GM12878 (cell line): ENCODE results near the gene GARNL3. TPM values are rescaled to one million over a fixed set of nuclear protein-coding genes. Genes with fewer than 3 reads are reported as not detected.
A peak's percentile ranks its signal among the peaks of the same experiment; 100 is the strongest.

ENCODE experiments used
- ATAC-seq: fragments of 200-7000 bp; cut with Tn5 transposase; 3 replicates; pipeline ENCODE4 v1.9.1; 2020; ENCODE audit warnings: mild to moderate bottlenecking, moderate library complexity
- BruUV-seq: library from RNA; stranded (reverse); fragments of 400-500 nt; replicated peaks from 2 replicates; lab custom pipeline; 2021; lab: Mats Ljungman, UMichigan
- CTCF ChIA-PET: fragments of 300-600 bp; sonication (Branson Sonifier 250); formaldehyde crosslinking; extraction: SDS; loops from one replicate; lab custom pipeline; 2021; ENCODE audit warnings: inconsistent platforms; lab: Yijun Ruan, JAX
- POLR2A ChIA-PET: fragments of 350-600 bp; formaldehyde crosslinking; extraction: SDS; loops from one replicate; lab custom pipeline; 2021; ENCODE audit warnings: inconsistent platforms; lab: Charles Lee
- RAD21 ChIA-PET: fragments of 300-600 bp; sonication (Branson Sonifier 250); formaldehyde crosslinking; loops from one replicate; lab custom pipeline; 2023; ENCODE audit warnings: antibody characterized with exemption; ENCODE audit not compliant: unreplicated experiment; lab: Charles Lee
- SMC1A ChIA-PET: fragments of 300-600 bp; sonication (Branson Sonifier 250); formaldehyde crosslinking; loops from one replicate; lab custom pipeline; 2023; ENCODE audit not compliant: unreplicated experiment, uncharacterized antibody; lab: Charles Lee
- DNase-seq: peaks from one replicate; pipeline ENCODE4 v3.0.0-alpha.2; 2011; ENCODE audit warnings: low read depth, low spot score
- FAIRE-seq: peaks from 3 replicates; lab custom pipeline; 2011; peaks lifted over from hg19 to GRCh38; lab: Jason Lieb, UNC
- H2AFZ ChIP-seq: 2 replicates; pipeline ENCODE4 v1.6.0; 2011; ENCODE audit warnings: low read depth, low read length, control low read depth; ENCODE audit not compliant: control insufficient read depth
- H3K27ac ChIP-seq: 2 replicates; pipeline ENCODE4 v1.5.1; 2011; ENCODE audit warnings: control low read depth; ENCODE audit not compliant: control insufficient read depth, insufficient read depth
- H3K27me3 ChIP-seq, 2 experiments: replicated peaks in 1 of 2; 2 replicates each; pipeline versions ENCODE4 v1.6.0 to v1.6.1; 2011; ENCODE audit warnings: low read length in 1 of 2; ENCODE audit not compliant: control insufficient read depth in 2 of 2, insufficient read depth in 2 of 2
- H3K36me3 ChIP-seq, 2 experiments: 2 replicates each; pipeline ENCODE4 v1.5.1; 2011; ENCODE audit warnings: low read length in 1 of 2; ENCODE audit not compliant: control insufficient read depth in 2 of 2, insufficient read depth in 2 of 2
- H3K4me1 ChIP-seq: 2 replicates; pipeline ENCODE4 v1.6.1; 2011; ENCODE audit warnings: mild to moderate bottlenecking, low read length, moderate library complexity, mixed read lengths; ENCODE audit not compliant: control insufficient read depth, insufficient read depth
- H3K4me2 ChIP-seq: 2 replicates; pipeline ENCODE4 v1.6.0; 2011; ENCODE audit warnings: control low read depth; ENCODE audit not compliant: control insufficient read depth, insufficient read depth
- H3K4me3 ChIP-seq: fragments of 200-600 bp; sonication (generic); 2 replicates; pipeline ENCODE4 v1.5.1; 2016
- H3K79me2 ChIP-seq: 2 replicates; pipeline ENCODE4 v1.6.0; 2011; ENCODE audit warnings: low read length; ENCODE audit not compliant: control insufficient read depth, insufficient read depth
- H3K9ac ChIP-seq: 2 replicates; pipeline ENCODE4 v1.8.0; 2011; ENCODE audit warnings: low read length, control low read depth, mixed read lengths; ENCODE audit not compliant: control insufficient read depth, insufficient read depth
- H3K9me3 ChIP-seq: replicated peaks from 3 replicates; pipeline ENCODE4 v1.5.1; 2011; ENCODE audit warnings: mild to moderate bottlenecking, low read length; ENCODE audit not compliant: control insufficient read depth, insufficient read depth
- H4K20me1 ChIP-seq: 2 replicates; pipeline ENCODE4 v1.6.0; 2011; ENCODE audit not compliant: control insufficient read depth, insufficient read depth
- CBX5 ChIP-seq: sonication (generic); IDR thresholded peaks from 2 replicates; pipeline ENCODE4 v1.6.1; 2016; ENCODE audit warnings: low read depth, moderate library complexity, mild to moderate bottlenecking, inconsistent platforms
- CREB1 ChIP-seq: IDR thresholded peaks from 2 replicates; pipeline ENCODE4 v1.6.1; 2012; ENCODE audit warnings: low read depth, mild to moderate bottlenecking, inconsistent platforms
- CREM ChIP-seq: IDR thresholded peaks from 2 replicates; pipeline ENCODE4 v1.6.1; 2014; ENCODE audit warnings: antibody characterized with exemption, low read depth
- JUNB ChIP-seq: IDR thresholded peaks from 2 replicates; pipeline ENCODE4 v1.6.1; 2016; ENCODE audit warnings: antibody characterized with exemption, mild to moderate bottlenecking
- POLR2AphosphoS2 ChIP-seq: IDR thresholded peaks from 2 replicates; pipeline ENCODE4 v1.6.1; 2011; ENCODE audit warnings: low read depth, mild to moderate bottlenecking, low read length, improper control_type of control experiment, moderate library complexity
- RFX5 ChIP-seq: IDR thresholded peaks from 2 replicates; pipeline ENCODE4 v1.6.1; 2011; ENCODE audit warnings: low read depth, low read length, improper control_type of control experiment
- RUNX3 ChIP-seq: IDR thresholded peaks from 2 replicates; pipeline ENCODE4 v1.6.1; 2012; ENCODE audit warnings: low read length, inconsistent platforms
- WGBS: methylation state at CpG from one replicate; pipeline ENCODE4 v1.1.6; 2016; ENCODE audit warnings: low lambda C conversion rate; ENCODE audit not compliant: insufficient replicate concordance, insufficient coverage; ENCODE audit errors: missing lambda C conversion rate; 5-methylcytosine and 5-hydroxymethylcytosine counted together
- in situ Hi-C: fragments of 300-500 bp; cut with MboI; formaldehyde crosslinking; loops from 9 replicates; pipeline ENCODE4 v1.14.3; 2018; ENCODE audit warnings: mixed read lengths
- intact Hi-C: fragments of 100-400 bp; cut with micrococcal nuclease; formaldehyde crosslinking; loops from one replicate; pipeline ENCODE4 v1.14.2; 2022; ENCODE audit not compliant: unreplicated experiment
- polyA plus RNA-seq, 11 experiments: library from polyadenylated mRNA; depleted of rRNA in 4 of 11; unstranded in 6 of 11; stranded (reverse) in 5 of 11; fragments of >200 nt; fragmentation: Nextera tagmentation in 4 of 11; fragmentation: Illumina TruSeq in 1 of 11; extraction: Ambion mirVana in 4 of 11; extraction: Trizol in 1 of 11; gene quantifications; 1 replicate in 1 of 11; 2 replicates in 10 of 11; pipeline versions ENCODE4 v1.2.1 to v1.2.3, GENCODE V29; 2011 to 2016; ENCODE audit warnings: inconsistent platforms in 2 of 11, missing spikeins in 2 of 11, low read depth in 1 of 11
- total RNA-seq, 4 experiments: library from RNA; depleted of rRNA in 3 of 4; stranded (reverse); fragments of >200 nt in 3 of 4; fragmentation: Illumina TruSeq in 1 of 4; extraction: Trizol in 1 of 4; gene quantifications; 2 replicates each; pipeline versions ENCODE4 v1.2.1 to v1.2.3, GENCODE V29; 2013 to 2021
- TF ChIP-seq, protein P1 (sequence below): IDR thresholded peaks from 2 replicates; pipeline ENCODE4 v1.6.1; 2012; ENCODE audit warnings: low read length, inconsistent platforms

Gene GARNL3
- total and polyA plus RNA-seq, 10 of the 15 experiments (the other 5 are each of a cell fraction or from before 2014, with no cell fraction given), result 0.89 to 13.2 (median 6.3) TPM

DNA sequence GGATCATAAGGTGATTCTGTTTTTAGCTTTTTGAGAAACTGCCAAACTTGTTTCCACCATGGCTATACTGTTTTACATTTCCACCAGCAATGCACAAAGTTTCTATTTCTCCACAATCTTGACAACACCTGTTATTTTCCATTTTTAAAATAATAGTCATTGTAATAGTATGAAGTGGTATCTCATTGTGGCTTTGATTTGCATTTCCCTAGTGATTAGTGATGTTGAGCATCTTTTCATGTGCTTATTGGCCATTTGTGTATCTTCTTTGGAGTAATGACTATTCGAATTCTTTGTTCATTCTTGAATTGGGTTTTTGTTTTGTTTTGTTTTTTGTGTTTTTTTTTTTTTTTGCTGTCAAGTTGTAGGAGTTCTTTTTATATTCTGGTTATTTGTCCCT, 4.9 kb downstream of the GARNL3 start:
- H3K4me3 ChIP-seq, result no peak overlapping the region
- H3K4me1 ChIP-seq, result peaks cover 34% of the 10 kb centered on the region
- POLR2A ChIA-PET, result no interaction called here
- FAIRE-seq, result no peak
- no TSS peak for BruUV-seq
- no peaks in the 10 kb centered on the region for H4K20me1 ChIP-seq
- no peaks in the 10 kb centered on the region for H3K27me3 ChIP-seq
- in situ Hi-C loops, result no loop called here
- TF ChIP-seq CREM (peak; percentile 58; the same call in 1 of the 2 replicates), POLR2AphosphoS2 (no peak), RUNX3 (peak; percentile 52; the same call in 1 of the 2 replicates), CREB1 (peak; percentile 80), JUNB (peak; percentile 71), RFX5 (peak; percentile 91), CBX5 (no peak)
- TF ChIP-seq, protein P1, sequence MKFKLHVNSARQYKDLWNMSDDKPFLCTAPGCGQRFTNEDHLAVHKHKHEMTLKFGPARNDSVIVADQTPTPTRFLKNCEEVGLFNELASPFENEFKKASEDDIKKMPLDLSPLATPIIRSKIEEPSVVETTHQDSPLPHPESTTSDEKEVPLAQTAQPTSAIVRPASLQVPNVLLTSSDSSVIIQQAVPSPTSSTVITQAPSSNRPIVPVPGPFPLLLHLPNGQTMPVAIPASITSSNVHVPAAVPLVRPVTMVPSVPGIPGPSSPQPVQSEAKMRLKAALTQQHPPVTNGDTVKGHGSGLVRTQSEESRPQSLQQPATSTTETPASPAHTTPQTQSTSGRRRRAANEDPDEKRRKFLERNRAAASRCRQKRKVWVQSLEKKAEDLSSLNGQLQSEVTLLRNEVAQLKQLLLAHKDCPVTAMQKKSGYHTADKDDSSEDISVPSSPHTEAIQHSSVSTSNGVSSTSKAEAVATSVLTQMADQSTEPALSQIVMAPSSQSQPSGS, result 0 out of 2 replicates have a peak, but pooled peaks have one; percentile 13
- TF ChIP-seq, all 136 proteins: peak for 6
- ChIA-PET CTCF (no interaction called here), SMC1A (interaction anchor here (2.5 kb wide), 1 partner anchor 10 kb away, joined by 7 read pairs; no protein-coding TSS in a partner anchor), RAD21 (no interaction called here)
- DNase-seq (no peak), ATAC-seq (peak; percentile 64)
- H3K4me2 ChIP-seq, result peak overlapping the region; percentile 45
- H3K36me3 ChIP-seq, result no peaks in the 10 kb centered on the region; a peak in 1 of 4 replicates
- peaks cover 2% of the 10 kb centered on the region; the same call in 1 of the 2 replicates for H3K79me2 ChIP-seq
- no peak overlapping the region for H2AFZ ChIP-seq
- intact Hi-C loops, result no loop called here
- H3K27ac ChIP-seq, result peak overlapping the region; percentile 74
- H3K9me3 ChIP-seq, result no peaks in the 10 kb centered on the region; the same call in 1 of the 3 replicates
- WGBS, result 39% methylated on average over 1 of the region's 1 CpG
- no peak overlapping the region for H3K9ac ChIP-seq
